C4-2B (cell line): ENCODE data around the gene BCL2L13.

ENCODE experiments used
- CTCF ChIP-seq: fragments of 450-650 bp; conservative IDR thresholded peaks from 2 replicates; pipeline ENCODE4 v1.5.1; 2017; ENCODE audit warnings: mild to moderate bottlenecking
- ZFX ChIP-seq: fragments of 450-650 bp; IDR thresholded peaks from 2 replicates; pipeline ENCODE4 v1.6.1; 2017

GRCh38 chr22:17712441-17712840 is 73.9 kb downstream of the BCL2L13 start:
- no peak for TF ChIP-seq CTCF
- no peak for TF ChIP-seq ZFX
